ENCODE measurements around the gene CCNQ. TPM values are rescaled to one million over a fixed set of nuclear protein-coding genes. Genes with fewer than 3 reads are reported as not detected.

Gene CCNQ
- total RNA-seq, 1 experiment from 2014 or later: 32.4 TPM

GRCh38 chrX:153560466-153560865 lies 38.5 kb downstream of the CCNQ start:
- POLR2A ChIA-PET (ENCODE audit: low non-redundant PET): interaction anchor here (0.5 to 0.6 kb wide), 2 partner anchors 241 to 552 kb away, joined by 7 to 10 read pairs; no protein-coding TSS in a partner anchor
- Histone ChIP-seq H3K9me3 (ENCODE audit: low read depth, low read length, poor library complexity, severe bottlenecking) (no peaks in the 10 kb centered on the region), H3K36me3 (ENCODE audit: insufficient read depth, low read length, poor library complexity, severe bottlenecking) (no peaks in the 10 kb centered on the region), H3K4me3 (ENCODE audit: low read depth, low read length, poor library complexity, severe bottlenecking) (no peak overlapping the region), H3K27ac (ENCODE audit: low read depth, low read length, poor library complexity, severe bottlenecking) (no peak overlapping the region), H3K4me1 (ENCODE audit: insufficient read depth, low read length, poor library complexity, severe bottlenecking) (no peaks in the 10 kb centered on the region), H3K27me3 (replicated peaks; ENCODE audit: insufficient read depth, low read depth, low read length, poor library complexity) (no peaks in the 10 kb centered on the region)
- intact Hi-C loops (cut with micrococcal nuclease; ENCODE audit: unreplicated experiment): no loop called here
- DNase-seq (ENCODE audit: low spot score): no peak
- TF ChIP-seq EZH2 (IDR thresholded peaks at IDR 0.05; ENCODE audit: borderline replicate concordance, low read depth, low read length, poor library complexity, severe bottlenecking): no peak
- no peak for TF ChIP-seq CTCF (conservative IDR thresholded peaks at IDR 0.05; ENCODE audit: low read depth, low read length)
- CTCF ChIA-PET: interaction anchor here (0.8 kb wide), 1 partner anchor 109 kb away, joined by 3 read pairs; no protein-coding TSS in a partner anchor
- BruUV-seq (replicated peaks): no TSS peak

GRCh38 chrX:153560000-153560399 lies 38.9 kb downstream of the CCNQ start:
- TF ChIP-seq CTCF (conservative IDR thresholded peaks at IDR 0.05; ENCODE audit: low read depth, low read length): no peak
- no peak for TF ChIP-seq EZH2 (IDR thresholded peaks at IDR 0.05; ENCODE audit: borderline replicate concordance, low read depth, low read length, poor library complexity, severe bottlenecking)

GRCh38 chrX:153557618-153558355 lies 41.2 kb downstream of the CCNQ start:
- CTCF ChIA-PET: no interaction called here
- DNase-seq (ENCODE audit: low spot score): no peak
- POLR2A ChIA-PET (ENCODE audit: low non-redundant PET): no interaction called here
- H3K27me3 ChIP-seq (replicated peaks; ENCODE audit: insufficient read depth, low read depth, low read length, poor library complexity): no peaks in the 10 kb centered on the region
- BruUV-seq (replicated peaks): no TSS peak
- H3K4me1 ChIP-seq (ENCODE audit: insufficient read depth, low read length, poor library complexity, severe bottlenecking): no peaks in the 10 kb centered on the region
- no peak overlapping the region for H3K27ac ChIP-seq (ENCODE audit: low read depth, low read length, poor library complexity, severe bottlenecking)
- TF ChIP-seq CTCF (conservative IDR thresholded peaks at IDR 0.05; ENCODE audit: low read depth, low read length) (no peak), EZH2 (IDR thresholded peaks at IDR 0.05; ENCODE audit: borderline replicate concordance, low read depth, low read length, poor library complexity, severe bottlenecking) (no peak)
- no peak overlapping the region for H3K4me3 ChIP-seq (ENCODE audit: low read depth, low read length, poor library complexity, severe bottlenecking)
- H3K36me3 ChIP-seq (ENCODE audit: insufficient read depth, low read length, poor library complexity, severe bottlenecking): no peaks in the 10 kb centered on the region
- H3K9me3 ChIP-seq (ENCODE audit: low read depth, low read length, poor library complexity, severe bottlenecking): no peaks in the 10 kb centered on the region
- intact Hi-C loops (cut with micrococcal nuclease; ENCODE audit: unreplicated experiment): loop anchor here (10.0 kb wide), 1 partner anchor 397 kb away; no protein-coding TSS in a partner anchor

More at GRCh38 chrX:153560000-153560399, 38.9 kb downstream of the CCNQ start:
- Histone ChIP-seq H3K36me3 (ENCODE audit: insufficient read depth, low read length, poor library complexity, severe bottlenecking) (no peaks in the 10 kb centered on the region), H3K9me3 (ENCODE audit: low read depth, low read length, poor library complexity, severe bottlenecking) (no peaks in the 10 kb centered on the region), H3K27me3 (replicated peaks; ENCODE audit: insufficient read depth, low read depth, low read length, poor library complexity) (no peaks in the 10 kb centered on the region), H3K4me1 (ENCODE audit: insufficient read depth, low read length, poor library complexity, severe bottlenecking) (no peaks in the 10 kb centered on the region), H3K4me3 (ENCODE audit: low read depth, low read length, poor library complexity, severe bottlenecking) (no peak overlapping the region), H3K27ac (ENCODE audit: low read depth, low read length, poor library complexity, severe bottlenecking) (no peak overlapping the region)
- intact Hi-C loops (cut with micrococcal nuclease; ENCODE audit: unreplicated experiment): loop anchor here (10.0 kb wide), 1 partner anchor 395 kb away; no protein-coding TSS in a partner anchor
- POLR2A ChIA-PET (ENCODE audit: low non-redundant PET): interaction anchor here (0.6 kb wide), 1 partner anchor 242 kb away, joined by 10 read pairs; no protein-coding TSS in a partner anchor
- no peak for DNase-seq (ENCODE audit: low spot score)
- CTCF ChIA-PET: interaction anchor here (0.8 kb wide), 1 partner anchor 109 kb away, joined by 3 read pairs; no protein-coding TSS in a partner anchor
- no TSS peak for BruUV-seq (replicated peaks)

Data from A673 (cell line).